HFFc6 (cell line): ENCODE results near the gene TTLL13. TPM values are rescaled to one million over a fixed set of nuclear protein-coding genes. Genes with fewer than 3 reads are reported as not detected.
"Not testable (repeated sequence)": the region's sequence is repeated elsewhere in the genome, so short reads cannot be mapped to it uniquely, and the experiment has no call there.

Source experiments
- DNase-seq: peaks from one replicate; pipeline ENCODE4 v3.0.0-alpha.2; 2018
- H3K27ac Mint-ChIP-seq: 2 replicates; pipeline ENCODE4 v1.8.0; 2020; ENCODE audit warnings: mild to moderate bottlenecking, mixed read lengths
- H3K27me3 Mint-ChIP-seq: 2 replicates; pipeline ENCODE4 v1.8.0; 2021; ENCODE audit warnings: mild to moderate bottlenecking, moderate library complexity, mixed read lengths; ENCODE audit not compliant: insufficient read depth
- H3K36me3 Mint-ChIP-seq: 2 replicates; pipeline ENCODE4 v1.8.0; 2021; ENCODE audit warnings: low read depth, mixed read lengths
- H3K4me1 Mint-ChIP-seq: 2 replicates; pipeline ENCODE4 v1.8.0; 2020; ENCODE audit warnings: low read depth, mixed read lengths
- H3K4me3 Mint-ChIP-seq: 2 replicates; pipeline ENCODE4 v1.8.0; 2020; ENCODE audit warnings: mild to moderate bottlenecking, moderate library complexity, mixed read lengths
- H3K9me3 Mint-ChIP-seq: 2 replicates; pipeline ENCODE4 v1.8.0; 2020; ENCODE audit warnings: mild to moderate bottlenecking, mixed read lengths
- total RNA-seq, 6 experiments: library from RNA; stranded (reverse); fragmentation: NEBNext Ultra II Directional; extraction: Animal tissue kit (Norgen Biotek cat#: 25700); gene quantifications; 2 replicates in 1 of 6; 3 replicates in 5 of 6; pipeline ENCODE4 v1.2.3, GENCODE V29; 2021
- TF ChIP-seq, protein P1 (sequence below): fragments of 200-600 bp; sonication (generic); IDR thresholded peaks from 2 replicates; pipeline ENCODE4 v1.5.0; 2021; ENCODE audit warnings: antibody characterized with exemption, mild to moderate bottlenecking

TTLL13 gene
- total RNA-seq, 6 experiments from 2014 or later = 0.07 to 0.14 TPM; not detected in 4

DNA sequence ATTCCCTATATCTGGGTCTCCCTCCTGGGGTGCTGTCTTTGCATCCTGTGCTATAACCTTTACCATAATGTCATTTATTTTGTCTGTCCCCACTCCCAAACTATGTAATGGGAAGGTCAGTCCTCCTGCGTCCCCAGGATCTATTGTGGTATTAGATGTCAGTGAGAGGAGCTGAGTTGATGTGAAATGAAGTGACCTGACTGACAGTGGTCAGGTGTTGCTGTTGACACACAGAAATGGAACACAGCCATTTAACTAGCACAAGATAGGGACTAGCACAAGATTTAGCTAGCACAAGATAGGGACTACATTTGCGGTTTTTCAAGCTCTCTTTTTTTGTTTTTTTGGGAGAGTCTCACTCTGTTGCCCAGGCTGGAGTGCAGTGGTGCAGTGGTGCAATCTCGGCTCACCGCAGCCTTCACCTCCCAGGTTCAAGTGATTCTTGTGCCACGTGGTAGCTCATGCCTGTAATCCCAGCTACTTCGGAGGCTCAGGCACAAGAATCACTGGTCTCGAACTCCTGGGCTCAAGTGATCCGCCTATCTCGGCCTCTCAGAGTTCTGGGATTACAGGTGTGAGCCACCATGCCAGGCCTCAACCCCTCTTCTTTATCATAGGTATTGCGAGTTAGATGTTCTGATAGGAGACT is 21.3 kb downstream of the TTLL13 start:
- peaks cover 39% of the 10 kb centered on the region for H3K4me1 Mint-ChIP-seq
- DNase-seq = no peak
- TF ChIP-seq, protein P1, sequence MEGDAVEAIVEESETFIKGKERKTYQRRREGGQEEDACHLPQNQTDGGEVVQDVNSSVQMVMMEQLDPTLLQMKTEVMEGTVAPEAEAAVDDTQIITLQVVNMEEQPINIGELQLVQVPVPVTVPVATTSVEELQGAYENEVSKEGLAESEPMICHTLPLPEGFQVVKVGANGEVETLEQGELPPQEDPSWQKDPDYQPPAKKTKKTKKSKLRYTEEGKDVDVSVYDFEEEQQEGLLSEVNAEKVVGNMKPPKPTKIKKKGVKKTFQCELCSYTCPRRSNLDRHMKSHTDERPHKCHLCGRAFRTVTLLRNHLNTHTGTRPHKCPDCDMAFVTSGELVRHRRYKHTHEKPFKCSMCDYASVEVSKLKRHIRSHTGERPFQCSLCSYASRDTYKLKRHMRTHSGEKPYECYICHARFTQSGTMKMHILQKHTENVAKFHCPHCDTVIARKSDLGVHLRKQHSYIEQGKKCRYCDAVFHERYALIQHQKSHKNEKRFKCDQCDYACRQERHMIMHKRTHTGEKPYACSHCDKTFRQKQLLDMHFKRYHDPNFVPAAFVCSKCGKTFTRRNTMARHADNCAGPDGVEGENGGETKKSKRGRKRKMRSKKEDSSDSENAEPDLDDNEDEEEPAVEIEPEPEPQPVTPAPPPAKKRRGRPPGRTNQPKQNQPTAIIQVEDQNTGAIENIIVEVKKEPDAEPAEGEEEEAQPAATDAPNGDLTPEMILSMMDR = no peak
- no peaks in the 10 kb centered on the region; the same call in 1 of the 2 replicates for H3K27me3 Mint-ChIP-seq
- peaks cover 67% of the 10 kb centered on the region for H3K36me3 Mint-ChIP-seq
- no peak overlapping the region for H3K4me3 Mint-ChIP-seq
- peak overlapping the region; percentile 11; the same call in 1 of the 2 replicates for H3K27ac Mint-ChIP-seq
- no peaks in the 10 kb centered on the region for H3K9me3 Mint-ChIP-seq

DNA sequence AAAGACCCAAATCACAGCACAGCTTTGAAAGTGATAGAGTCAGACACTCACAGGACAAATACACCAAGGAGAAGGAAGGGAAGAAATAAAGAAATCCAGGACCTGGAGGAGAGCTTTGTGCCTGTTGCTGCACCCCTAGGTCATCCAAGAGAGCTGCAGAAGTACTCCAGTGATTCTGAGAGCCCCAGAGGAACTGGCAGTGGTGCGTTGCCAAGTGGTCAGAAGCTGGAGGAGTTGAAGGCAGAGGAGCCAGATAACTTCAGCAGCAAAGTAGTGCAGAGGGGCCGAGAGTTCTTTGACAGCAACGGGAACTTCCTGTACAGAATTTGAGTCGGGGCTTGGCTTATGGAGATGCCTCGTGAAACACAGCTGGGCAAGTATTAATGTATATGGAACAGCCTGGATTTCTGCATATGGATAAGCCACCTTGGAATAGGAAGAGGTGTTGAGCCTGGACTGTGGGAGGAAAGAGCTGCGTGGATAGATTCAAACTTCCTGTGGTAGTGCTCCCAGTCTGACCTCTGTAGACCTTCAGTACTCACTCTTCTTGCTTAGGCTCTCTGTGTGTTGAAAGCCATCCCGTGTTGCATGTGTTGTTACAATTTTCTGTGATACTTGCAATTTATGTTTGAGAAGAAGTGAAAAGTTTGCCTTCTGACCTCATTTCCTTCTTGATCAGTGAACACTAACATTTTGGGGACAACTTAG is 22.3 kb downstream of the TTLL13 start:
- peaks cover 65% of the 10 kb centered on the region for H3K36me3 Mint-ChIP-seq
- H3K4me3 Mint-ChIP-seq = no peak overlapping the region
- TF ChIP-seq, protein P1 = no peak
- H3K27me3 Mint-ChIP-seq = no peaks in the 10 kb centered on the region
- peaks cover 37% of the 10 kb centered on the region for H3K4me1 Mint-ChIP-seq
- no peak for DNase-seq
- no peak overlapping the region for H3K27ac Mint-ChIP-seq
- H3K9me3 Mint-ChIP-seq = no peaks in the 10 kb centered on the region

DNA sequence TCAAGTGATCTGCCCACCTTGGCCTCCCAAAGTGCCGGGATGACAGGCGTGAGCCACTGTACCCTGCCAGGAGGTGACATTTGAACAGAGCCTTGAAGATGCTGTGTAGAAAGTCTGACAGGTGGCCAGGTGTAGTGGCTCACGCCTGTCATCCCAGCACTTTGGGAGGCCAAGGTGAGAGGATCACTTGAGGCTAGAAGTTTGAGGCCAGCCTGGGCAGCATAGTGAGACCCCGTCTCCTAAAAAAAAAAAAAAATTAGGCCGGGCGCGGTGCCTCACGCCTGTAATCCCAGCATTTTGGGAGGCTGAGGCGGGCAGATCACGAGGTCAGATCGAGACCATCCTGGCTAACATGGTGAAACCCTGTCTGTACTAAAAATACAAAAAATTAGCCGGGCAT is 29.1 kb downstream of the TTLL13 start:
- peaks cover 15% of the 10 kb centered on the region for H3K36me3 Mint-ChIP-seq
- DNase-seq, H3K4me1 Mint-ChIP-seq, H3K9me3 Mint-ChIP-seq, H3K4me3 Mint-ChIP-seq, H3K27ac Mint-ChIP-seq, H3K27me3 Mint-ChIP-seq: not testable (repeated sequence)

DNA sequence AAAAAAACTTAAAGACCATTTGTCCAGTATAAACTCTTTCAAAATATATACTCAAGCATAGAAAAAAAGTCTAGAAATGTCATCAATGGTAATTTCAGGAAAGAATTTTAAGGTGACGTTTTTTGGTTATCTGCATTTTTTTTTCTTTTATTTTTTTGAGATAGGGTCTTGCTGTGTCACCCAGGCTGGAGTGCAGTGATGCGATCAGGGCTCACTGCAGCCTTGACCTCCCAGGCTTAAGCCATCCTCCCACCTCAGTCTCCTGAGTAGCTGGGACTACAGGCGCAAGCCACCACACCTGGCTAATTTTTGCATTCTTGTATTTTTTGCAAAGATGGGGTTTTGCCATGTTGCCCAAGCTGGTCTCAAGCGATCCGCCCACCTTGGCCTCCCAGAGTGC is 31.4 kb downstream of the TTLL13 start:
- not testable (repeated sequence) for H3K27ac Mint-ChIP-seq

DNA sequence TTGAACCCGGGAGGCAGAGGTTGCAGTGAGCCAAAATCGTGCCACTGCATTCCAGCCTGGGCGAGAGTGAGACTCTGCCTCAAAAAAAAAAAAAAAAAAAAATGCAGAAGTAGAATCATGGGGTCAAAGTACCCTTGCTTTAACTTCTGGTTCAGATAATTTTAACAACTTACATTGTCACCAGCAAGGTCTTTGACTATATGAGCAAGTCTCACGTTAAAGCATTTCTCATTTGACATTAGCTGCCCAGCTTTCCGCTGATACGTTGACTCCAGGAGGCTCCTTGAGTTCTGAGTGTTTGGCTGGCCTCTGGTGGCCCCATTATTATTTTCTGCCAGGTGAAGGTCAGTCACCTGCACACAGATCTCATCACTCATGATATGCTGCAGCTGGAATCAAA is 32.3 kb downstream of the TTLL13 start:
- H3K9me3 Mint-ChIP-seq, H3K27ac Mint-ChIP-seq, H3K4me3 Mint-ChIP-seq, DNase-seq, H3K4me1 Mint-ChIP-seq, H3K27me3 Mint-ChIP-seq, H3K36me3 Mint-ChIP-seq: not testable (repeated sequence)

More for the DNA sequence above, 31.4 kb downstream of the TTLL13 start:
- not testable (repeated sequence) for H3K36me3 Mint-ChIP-seq, H3K27me3 Mint-ChIP-seq, H3K9me3 Mint-ChIP-seq, H3K4me3 Mint-ChIP-seq, DNase-seq, H3K4me1 Mint-ChIP-seq

DNA sequence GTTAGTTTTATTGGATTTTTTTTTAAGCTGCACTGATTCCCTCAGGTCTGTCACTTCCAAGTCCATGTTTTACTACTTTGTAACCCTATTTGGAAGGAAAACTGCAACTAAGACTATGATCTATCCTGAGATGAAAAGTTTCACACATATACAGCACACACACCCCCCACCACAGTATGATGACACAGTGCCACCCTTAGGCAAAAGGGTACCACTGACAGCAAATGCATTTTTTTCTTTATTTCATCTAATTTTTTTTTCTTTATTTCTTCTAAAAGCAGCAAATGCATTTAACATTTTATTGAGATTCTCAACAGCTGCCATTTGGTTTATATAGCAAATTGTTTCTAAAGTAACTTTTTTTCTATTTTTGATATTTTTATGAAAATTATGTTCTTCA is 37.3 kb downstream of the TTLL13 start:
- Mint-ChIP-seq H3K4me1 (no peaks in the 10 kb centered on the region), H3K4me3 (no peak overlapping the region), H3K9me3 (no peaks in the 10 kb centered on the region), H3K36me3 (no peaks in the 10 kb centered on the region), H3K27ac (no peak overlapping the region), H3K27me3 (no peaks in the 10 kb centered on the region)
- TF ChIP-seq, protein P1 = peak; percentile 64
- no peak for DNase-seq

DNA sequence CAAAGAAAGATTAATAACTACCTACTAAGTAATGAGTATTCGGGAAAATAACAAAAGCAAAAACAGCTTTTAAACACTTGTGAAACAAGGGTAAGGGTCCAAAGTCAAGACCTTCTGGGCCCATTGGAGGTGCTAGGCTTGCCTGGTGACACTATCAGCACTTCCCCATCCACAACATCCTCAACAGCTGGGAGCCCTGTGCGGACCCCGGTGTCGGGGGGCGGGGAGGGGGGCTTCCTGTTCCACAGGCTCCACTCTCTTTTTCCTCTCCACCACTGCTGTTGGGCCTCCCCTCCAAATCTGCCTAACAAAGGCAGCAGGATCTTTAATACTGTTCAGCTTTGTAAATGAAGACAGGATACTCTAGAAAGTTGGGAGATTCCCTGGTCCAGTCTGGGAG is 37.7 kb downstream of the TTLL13 start:
- no peak overlapping the region for H3K27ac Mint-ChIP-seq
- no peak overlapping the region for H3K4me3 Mint-ChIP-seq
- H3K4me1 Mint-ChIP-seq = no peaks in the 10 kb centered on the region
- no peaks in the 10 kb centered on the region for H3K9me3 Mint-ChIP-seq
- H3K36me3 Mint-ChIP-seq = no peaks in the 10 kb centered on the region
- TF ChIP-seq, protein P1 = no peak
- no peak for DNase-seq
- no peaks in the 10 kb centered on the region for H3K27me3 Mint-ChIP-seq
